ENCODE measurements around the gene MBNL2.

DNA sequence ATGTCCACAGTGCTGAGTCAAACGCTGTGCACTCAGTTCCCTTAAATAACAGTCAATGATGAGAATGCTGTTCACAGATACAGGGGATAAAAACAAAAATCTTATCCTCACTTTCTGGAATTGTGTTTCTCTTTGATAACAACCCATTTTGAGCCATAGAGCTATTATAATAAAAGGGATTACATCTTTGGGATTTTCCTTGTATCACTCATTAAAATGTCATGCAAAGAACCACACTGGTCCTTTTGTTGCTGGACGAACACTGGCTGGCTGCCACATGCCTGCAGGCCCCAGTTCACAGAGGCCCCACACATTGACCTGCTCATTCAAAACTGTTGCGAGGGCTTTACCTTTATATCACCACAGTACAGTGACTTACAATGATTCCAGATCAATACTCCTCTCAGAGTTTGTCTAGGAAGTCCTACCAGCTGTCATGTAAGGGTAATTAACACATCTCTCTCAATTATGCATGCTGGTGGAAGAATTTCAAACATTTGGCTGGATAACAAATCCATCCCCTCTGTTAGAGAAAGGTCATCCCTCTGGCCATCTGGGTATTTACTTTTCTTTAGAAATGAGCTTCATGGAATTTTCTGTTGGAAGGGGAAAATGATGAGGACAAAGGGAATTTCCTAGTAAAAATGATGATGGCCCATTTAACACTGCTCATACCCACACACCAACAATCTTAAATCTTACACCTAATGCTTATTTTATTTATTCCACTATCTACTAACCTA, 85.9 kb downstream of the MBNL2 start:
- TF ChIP-seq, protein P1, sequence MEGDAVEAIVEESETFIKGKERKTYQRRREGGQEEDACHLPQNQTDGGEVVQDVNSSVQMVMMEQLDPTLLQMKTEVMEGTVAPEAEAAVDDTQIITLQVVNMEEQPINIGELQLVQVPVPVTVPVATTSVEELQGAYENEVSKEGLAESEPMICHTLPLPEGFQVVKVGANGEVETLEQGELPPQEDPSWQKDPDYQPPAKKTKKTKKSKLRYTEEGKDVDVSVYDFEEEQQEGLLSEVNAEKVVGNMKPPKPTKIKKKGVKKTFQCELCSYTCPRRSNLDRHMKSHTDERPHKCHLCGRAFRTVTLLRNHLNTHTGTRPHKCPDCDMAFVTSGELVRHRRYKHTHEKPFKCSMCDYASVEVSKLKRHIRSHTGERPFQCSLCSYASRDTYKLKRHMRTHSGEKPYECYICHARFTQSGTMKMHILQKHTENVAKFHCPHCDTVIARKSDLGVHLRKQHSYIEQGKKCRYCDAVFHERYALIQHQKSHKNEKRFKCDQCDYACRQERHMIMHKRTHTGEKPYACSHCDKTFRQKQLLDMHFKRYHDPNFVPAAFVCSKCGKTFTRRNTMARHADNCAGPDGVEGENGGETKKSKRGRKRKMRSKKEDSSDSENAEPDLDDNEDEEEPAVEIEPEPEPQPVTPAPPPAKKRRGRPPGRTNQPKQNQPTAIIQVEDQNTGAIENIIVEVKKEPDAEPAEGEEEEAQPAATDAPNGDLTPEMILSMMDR (IDR thresholded peaks at IDR 0.05): no peak
- TF ChIP-seq, protein P2, sequence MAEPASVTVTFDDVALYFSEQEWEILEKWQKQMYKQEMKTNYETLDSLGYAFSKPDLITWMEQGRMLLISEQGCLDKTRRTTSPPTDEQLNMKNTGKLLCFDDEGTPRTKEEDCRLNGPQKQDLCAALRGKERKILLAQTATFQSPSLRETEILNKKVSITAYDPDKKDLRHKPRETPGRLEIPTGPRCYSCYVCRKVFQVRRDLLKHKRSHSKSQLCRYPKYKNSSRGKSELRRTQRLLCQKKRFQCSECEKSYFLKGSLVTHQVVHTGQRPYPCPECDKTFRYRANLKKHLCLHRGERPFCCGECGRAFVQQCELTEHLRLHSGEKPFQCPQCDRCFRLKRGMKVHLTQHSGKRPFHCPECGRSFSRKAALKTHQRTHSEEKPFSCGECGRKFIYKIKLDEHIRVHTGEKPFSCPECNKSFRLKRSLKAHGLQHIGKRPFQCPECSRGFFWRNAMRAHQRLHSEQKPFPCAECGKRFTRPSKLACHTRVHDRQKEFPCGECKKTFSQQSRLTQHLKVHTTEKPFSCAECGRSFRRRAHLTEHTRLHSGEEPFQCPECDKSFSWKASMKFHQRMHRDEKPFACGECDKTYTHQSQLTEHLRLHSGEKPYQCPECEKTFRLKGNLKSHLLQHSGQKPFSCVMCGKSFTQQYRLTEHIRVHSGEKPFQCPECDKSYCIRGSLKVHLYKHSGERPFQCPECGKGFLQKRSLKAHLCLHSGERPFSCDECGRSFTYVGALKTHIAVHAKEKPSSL (CRISPR knock-in tag; conservative IDR thresholded peaks at IDR 0.05): no peak
- TF ChIP-seq SP1 (CRISPR knock-in tag; conservative IDR thresholded peaks at IDR 0.05) (no peak), JUN (CRISPR knock-in tag; IDR thresholded peaks at IDR 0.05) (no peak), ETV6 (CRISPR knock-in tag; IDR thresholded peaks at IDR 0.05) (no peak), FOXK1 (CRISPR knock-in tag; IDR thresholded peaks at IDR 0.05) (no peak), IRF2 (CRISPR knock-in tag; IDR thresholded peaks at IDR 0.05; ENCODE audit: borderline replicate concordance, low read depth) (no peak), SMAD3 (CRISPR knock-in tag; IDR thresholded peaks at IDR 0.05; ENCODE audit: borderline replicate concordance) (no peak), NR2C2 (CRISPR knock-in tag; IDR thresholded peaks at IDR 0.05) (no peak), NR3C1 (CRISPR knock-in tag; conservative IDR thresholded peaks at IDR 0.05; ENCODE audit: low read depth) (no peak)
- TF ChIP-seq, protein P3, sequence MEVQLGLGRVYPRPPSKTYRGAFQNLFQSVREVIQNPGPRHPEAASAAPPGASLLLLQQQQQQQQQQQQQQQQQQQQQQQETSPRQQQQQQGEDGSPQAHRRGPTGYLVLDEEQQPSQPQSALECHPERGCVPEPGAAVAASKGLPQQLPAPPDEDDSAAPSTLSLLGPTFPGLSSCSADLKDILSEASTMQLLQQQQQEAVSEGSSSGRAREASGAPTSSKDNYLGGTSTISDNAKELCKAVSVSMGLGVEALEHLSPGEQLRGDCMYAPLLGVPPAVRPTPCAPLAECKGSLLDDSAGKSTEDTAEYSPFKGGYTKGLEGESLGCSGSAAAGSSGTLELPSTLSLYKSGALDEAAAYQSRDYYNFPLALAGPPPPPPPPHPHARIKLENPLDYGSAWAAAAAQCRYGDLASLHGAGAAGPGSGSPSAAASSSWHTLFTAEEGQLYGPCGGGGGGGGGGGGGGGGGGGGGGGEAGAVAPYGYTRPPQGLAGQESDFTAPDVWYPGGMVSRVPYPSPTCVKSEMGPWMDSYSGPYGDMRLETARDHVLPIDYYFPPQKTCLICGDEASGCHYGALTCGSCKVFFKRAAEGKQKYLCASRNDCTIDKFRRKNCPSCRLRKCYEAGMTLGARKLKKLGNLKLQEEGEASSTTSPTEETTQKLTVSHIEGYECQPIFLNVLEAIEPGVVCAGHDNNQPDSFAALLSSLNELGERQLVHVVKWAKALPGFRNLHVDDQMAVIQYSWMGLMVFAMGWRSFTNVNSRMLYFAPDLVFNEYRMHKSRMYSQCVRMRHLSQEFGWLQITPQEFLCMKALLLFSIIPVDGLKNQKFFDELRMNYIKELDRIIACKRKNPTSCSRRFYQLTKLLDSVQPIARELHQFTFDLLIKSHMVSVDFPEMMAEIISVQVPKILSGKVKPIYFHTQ (CRISPR knock-in tag; IDR thresholded peaks at IDR 0.05): no peak
- TF ChIP-seq, protein P4, sequence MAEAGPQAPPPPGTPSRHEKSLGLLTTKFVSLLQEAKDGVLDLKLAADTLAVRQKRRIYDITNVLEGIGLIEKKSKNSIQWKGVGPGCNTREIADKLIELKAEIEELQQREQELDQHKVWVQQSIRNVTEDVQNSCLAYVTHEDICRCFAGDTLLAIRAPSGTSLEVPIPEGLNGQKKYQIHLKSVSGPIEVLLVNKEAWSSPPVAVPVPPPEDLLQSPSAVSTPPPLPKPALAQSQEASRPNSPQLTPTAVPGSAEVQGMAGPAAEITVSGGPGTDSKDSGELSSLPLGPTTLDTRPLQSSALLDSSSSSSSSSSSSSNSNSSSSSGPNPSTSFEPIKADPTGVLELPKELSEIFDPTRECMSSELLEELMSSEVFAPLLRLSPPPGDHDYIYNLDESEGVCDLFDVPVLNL (CRISPR knock-in tag; IDR thresholded peaks at IDR 0.05; ENCODE audit: borderline replicate concordance, low read depth): no peak
- TF ChIP-seq, protein P5, sequence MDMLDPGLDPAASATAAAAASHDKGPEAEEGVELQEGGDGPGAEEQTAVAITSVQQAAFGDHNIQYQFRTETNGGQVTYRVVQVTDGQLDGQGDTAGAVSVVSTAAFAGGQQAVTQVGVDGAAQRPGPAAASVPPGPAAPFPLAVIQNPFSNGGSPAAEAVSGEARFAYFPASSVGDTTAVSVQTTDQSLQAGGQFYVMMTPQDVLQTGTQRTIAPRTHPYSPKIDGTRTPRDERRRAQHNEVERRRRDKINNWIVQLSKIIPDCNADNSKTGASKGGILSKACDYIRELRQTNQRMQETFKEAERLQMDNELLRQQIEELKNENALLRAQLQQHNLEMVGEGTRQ (CRISPR knock-in tag; IDR thresholded peaks at IDR 0.05): no peak
- TF ChIP-seq, protein P6, sequence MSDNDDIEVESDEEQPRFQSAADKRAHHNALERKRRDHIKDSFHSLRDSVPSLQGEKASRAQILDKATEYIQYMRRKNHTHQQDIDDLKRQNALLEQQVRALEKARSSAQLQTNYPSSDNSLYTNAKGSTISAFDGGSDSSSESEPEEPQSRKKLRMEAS (CRISPR knock-in tag; IDR thresholded peaks at IDR 0.05): no peak
